ENCODE results near the gene ANGPTL2.

Gene ANGPTL2

GRCh38 chr9:127055745-127056402 lies 66.6 kb downstream of the ANGPTL2 start:
- DNase-seq (ENCODE audit: low read depth) = no peak
- TF ChIP-seq CTCF (IDR thresholded peaks at IDR 0.05; ENCODE audit: insufficient read depth, low read depth, low read length, missing control alignments) = no peak
- H3K4me3 ChIP-seq (ENCODE audit: low read length) = no peak overlapping the region

- no peak overlapping the region for H3K4me3 ChIP-seq (ENCODE audit: low read length)
- no peak for TF ChIP-seq CTCF (IDR thresholded peaks at IDR 0.05; ENCODE audit: insufficient read depth, low read depth, low read length, missing control alignments)
- DNase-seq (ENCODE audit: low read depth) = no peak
Observed at GRCh38 chr9:127053960-127054359, 68.5 kb downstream of the ANGPTL2 start.

- DNase-seq (ENCODE audit: low read depth) = no peak
- H3K4me3 ChIP-seq (ENCODE audit: low read length) = no peak overlapping the region
- no peak for TF ChIP-seq CTCF (IDR thresholded peaks at IDR 0.05; ENCODE audit: insufficient read depth, low read depth, low read length, missing control alignments)
Observed at GRCh38 chr9:127053057-127053821, 69.2 kb downstream of the ANGPTL2 start.

- H3K4me3 ChIP-seq (ENCODE audit: low read length) = no peak overlapping the region
- no peak for DNase-seq (ENCODE audit: low read depth)
- no peak for TF ChIP-seq CTCF (IDR thresholded peaks at IDR 0.05; ENCODE audit: insufficient read depth, low read depth, low read length, missing control alignments)
Observed at GRCh38 chr9:127051881-127052595, 70.4 kb downstream of the ANGPTL2 start.

- no peak overlapping the region for H3K4me3 ChIP-seq (ENCODE audit: low read length)
- TF ChIP-seq CTCF (IDR thresholded peaks at IDR 0.05; ENCODE audit: insufficient read depth, low read depth, low read length, missing control alignments) = no peak
- DNase-seq (ENCODE audit: low read depth) = no peak
Observed at GRCh38 chr9:127050591-127051001, 71.8 kb downstream of the ANGPTL2 start.

- no peak for TF ChIP-seq CTCF (IDR thresholded peaks at IDR 0.05; ENCODE audit: insufficient read depth, low read depth, low read length, missing control alignments)
- H3K4me3 ChIP-seq (ENCODE audit: low read length) = no peak overlapping the region
- DNase-seq (ENCODE audit: low read depth) = no peak
Observed at GRCh38 chr9:127050152-127050551, 72.3 kb downstream of the ANGPTL2 start.
